ENCODE data around the gene DCUN1D3. TPM values are rescaled to one million over a fixed set of nuclear protein-coding genes. Genes with fewer than 3 reads are reported as not detected.

DCUN1D3 gene
- total RNA-seq, 1 donor from 2014 or later: 14.0 TPM

DNA sequence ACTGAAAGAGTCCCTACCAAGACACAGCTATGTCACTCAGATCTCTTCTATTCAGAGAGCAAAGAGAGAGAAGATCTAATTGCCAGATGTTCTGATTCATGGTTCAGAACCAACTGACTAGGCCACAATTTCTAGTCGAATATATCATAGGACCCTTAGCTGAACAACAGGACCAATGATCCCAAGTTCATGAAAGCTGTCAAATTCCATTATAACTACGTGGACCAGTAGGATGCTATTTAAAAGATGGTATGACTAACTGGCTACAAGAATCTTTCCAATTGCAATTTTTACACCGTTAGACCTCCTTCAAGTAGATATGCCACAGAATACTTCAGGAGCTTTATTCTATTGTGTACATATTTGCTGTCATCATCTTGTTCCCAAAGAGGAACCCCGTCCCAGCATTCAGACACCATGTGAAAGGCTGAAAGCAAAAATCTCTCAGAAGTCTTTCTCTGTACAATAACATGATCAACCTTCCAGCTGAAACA, 26.0 kb downstream of the DCUN1D3 start:
- FAIRE-seq (no peak), DNase-seq (ENCODE audit: low read depth) (peak; percentile 69)
- H3K4me3 ChIP-seq (ENCODE audit: low read depth, low read length): no peak overlapping the region
- H3K36me3 ChIP-seq (ENCODE audit: control insufficient read depth, insufficient read depth, low read length): peaks cover 2% of the 10 kb centered on the region
- H3K27me3 ChIP-seq (ENCODE audit: control insufficient read depth, insufficient read depth, low read length): no peaks in the 10 kb centered on the region
- TF ChIP-seq, protein P1, sequence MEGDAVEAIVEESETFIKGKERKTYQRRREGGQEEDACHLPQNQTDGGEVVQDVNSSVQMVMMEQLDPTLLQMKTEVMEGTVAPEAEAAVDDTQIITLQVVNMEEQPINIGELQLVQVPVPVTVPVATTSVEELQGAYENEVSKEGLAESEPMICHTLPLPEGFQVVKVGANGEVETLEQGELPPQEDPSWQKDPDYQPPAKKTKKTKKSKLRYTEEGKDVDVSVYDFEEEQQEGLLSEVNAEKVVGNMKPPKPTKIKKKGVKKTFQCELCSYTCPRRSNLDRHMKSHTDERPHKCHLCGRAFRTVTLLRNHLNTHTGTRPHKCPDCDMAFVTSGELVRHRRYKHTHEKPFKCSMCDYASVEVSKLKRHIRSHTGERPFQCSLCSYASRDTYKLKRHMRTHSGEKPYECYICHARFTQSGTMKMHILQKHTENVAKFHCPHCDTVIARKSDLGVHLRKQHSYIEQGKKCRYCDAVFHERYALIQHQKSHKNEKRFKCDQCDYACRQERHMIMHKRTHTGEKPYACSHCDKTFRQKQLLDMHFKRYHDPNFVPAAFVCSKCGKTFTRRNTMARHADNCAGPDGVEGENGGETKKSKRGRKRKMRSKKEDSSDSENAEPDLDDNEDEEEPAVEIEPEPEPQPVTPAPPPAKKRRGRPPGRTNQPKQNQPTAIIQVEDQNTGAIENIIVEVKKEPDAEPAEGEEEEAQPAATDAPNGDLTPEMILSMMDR (IDR thresholded peaks at IDR 0.05; ENCODE audit: insufficient read depth, low read length, severe bottlenecking): no peak

DNA sequence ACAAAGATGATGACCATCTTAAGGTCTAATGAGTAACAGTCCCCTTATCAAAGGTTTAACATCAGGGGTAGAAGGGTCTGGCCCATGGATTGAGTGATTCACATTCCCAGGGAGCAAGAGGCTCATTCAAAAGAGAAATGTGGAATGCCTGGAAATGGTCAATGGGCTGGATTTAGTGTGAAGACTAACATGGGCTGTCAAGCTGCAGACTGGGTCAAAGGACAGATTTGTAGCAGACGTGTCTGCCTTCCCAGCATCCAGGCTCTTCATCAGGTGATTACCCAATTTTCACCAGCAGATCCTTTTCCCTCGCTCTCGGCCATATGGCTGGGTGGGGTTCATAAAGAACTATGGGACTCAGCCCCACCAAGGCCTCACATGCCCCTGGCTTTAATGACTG, 26.8 kb downstream of the DCUN1D3 start:
- DNase-seq (ENCODE audit: low read depth): no peak
- Histone ChIP-seq H3K4me3 (ENCODE audit: low read depth, low read length) (no peak overlapping the region), H3K27me3 (ENCODE audit: control insufficient read depth, insufficient read depth, low read length) (no peaks in the 10 kb centered on the region), H3K36me3 (ENCODE audit: control insufficient read depth, insufficient read depth, low read length) (peaks cover 2% of the 10 kb centered on the region)
- no peak for FAIRE-seq
- TF ChIP-seq, protein P1 (IDR thresholded peaks at IDR 0.05; ENCODE audit: insufficient read depth, low read length, severe bottlenecking): no peak

DNA sequence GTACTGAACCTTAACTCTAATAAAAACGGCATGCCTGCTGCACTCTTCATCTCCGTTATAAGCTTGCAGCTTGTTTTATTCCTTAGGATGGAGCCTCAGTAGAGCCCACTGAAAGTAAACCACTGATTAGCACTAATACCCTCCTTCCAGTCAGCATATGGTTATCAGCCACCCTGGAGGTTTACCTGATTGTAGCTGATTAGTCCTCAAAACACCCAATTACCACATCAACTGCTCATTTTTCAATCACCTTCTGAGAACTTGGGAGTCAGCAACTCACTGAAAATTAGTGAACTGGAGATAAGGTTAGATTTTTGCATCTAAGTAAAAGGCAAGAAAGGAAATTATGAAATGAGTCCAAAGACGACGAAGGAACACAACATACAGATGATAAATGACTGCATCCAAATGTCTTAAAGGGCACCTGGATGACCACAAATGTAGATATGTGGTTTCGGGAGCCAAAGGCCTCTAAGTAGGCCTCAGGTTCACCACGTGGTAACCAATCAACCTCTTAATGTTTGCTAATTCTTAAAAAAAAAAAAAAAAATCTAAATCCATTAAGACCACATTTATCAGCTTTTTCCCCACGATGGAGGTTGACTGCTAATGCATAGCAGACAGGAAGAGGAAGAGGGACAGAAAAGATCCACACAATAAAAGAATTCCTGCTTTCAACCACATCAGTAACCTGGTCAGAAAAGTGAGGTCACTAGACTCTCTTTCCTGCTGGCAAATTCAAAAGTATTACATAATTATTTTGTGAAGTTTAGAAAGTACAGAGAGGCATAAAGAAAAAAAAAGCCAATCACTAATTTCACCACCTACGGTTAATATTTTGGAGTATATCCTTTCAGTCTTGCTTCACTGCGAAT, 28.0 kb downstream of the DCUN1D3 start:
- TF ChIP-seq, protein P1 (IDR thresholded peaks at IDR 0.05; ENCODE audit: insufficient read depth, low read length, severe bottlenecking): no peak
- Histone ChIP-seq H3K36me3 (ENCODE audit: control insufficient read depth, insufficient read depth, low read length) (no peaks in the 10 kb centered on the region), H3K27me3 (ENCODE audit: control insufficient read depth, insufficient read depth, low read length) (no peaks in the 10 kb centered on the region), H3K4me3 (ENCODE audit: low read depth, low read length) (no peak overlapping the region)
- no peak for FAIRE-seq
- DNase-seq (ENCODE audit: low read depth): no peak

DNA sequence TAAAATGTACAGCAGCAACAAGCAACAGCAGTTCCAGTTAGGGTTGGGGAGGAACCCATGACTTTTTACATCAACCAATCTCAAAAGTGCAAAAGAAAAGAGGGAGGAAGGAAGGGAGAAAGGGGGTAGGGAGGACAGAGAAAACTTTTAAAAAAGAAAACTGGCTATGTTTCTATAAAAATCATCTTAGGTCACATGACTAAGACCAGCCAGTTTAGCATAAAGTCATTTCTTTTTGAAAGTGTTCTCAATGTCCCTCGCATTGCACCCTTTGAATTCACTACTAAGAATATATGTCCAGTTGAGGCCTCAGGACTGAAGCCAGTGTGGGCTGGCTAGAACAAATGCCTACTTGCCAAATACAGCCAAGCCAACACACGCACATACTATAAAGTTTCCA, 28.9 kb downstream of the DCUN1D3 start:
- Histone ChIP-seq H3K36me3 (ENCODE audit: control insufficient read depth, insufficient read depth, low read length) (no peaks in the 10 kb centered on the region), H3K4me3 (ENCODE audit: low read depth, low read length) (no peak overlapping the region), H3K27me3 (ENCODE audit: control insufficient read depth, insufficient read depth, low read length) (no peaks in the 10 kb centered on the region)
- TF ChIP-seq, protein P1 (IDR thresholded peaks at IDR 0.05; ENCODE audit: insufficient read depth, low read length, severe bottlenecking): no peak
- DNase-seq (ENCODE audit: low read depth): no peak
- no peak for FAIRE-seq

DNA sequence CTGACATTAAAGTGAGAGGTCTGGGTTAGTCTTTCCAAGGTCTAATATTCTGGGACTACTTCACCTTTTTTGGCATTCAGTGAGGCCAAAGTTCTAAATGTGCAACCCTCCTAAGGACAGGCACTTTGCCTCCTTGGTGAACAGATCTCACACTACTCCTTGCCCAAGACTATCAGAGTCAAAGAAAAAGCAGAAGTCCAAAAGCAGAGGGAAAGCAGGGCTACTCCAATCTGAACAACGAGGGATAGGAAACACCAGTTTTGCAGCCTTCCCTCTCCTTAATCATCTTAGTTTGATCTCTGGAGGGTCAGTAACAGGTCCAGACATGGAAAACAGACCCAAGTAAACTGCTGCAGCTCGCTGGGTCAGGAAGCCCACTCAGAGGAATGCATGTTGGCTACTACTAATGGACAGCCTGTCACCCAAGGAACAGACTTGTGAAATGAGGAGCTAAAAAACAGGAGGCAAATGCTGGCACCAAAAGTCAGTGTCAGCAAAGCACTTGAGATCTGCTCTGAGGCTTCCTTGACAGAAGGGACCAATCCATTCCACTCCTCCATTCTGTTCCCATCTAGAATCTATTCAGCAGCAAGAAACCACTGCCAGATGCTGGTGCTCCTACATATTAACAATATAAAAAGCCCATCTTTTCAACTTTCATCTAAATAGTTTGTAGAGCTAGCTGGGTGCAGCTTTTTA, 29.9 kb downstream of the DCUN1D3 start:
- no peak overlapping the region for H3K4me3 ChIP-seq (ENCODE audit: low read depth, low read length)
- FAIRE-seq: no peak
- no peaks in the 10 kb centered on the region for H3K27me3 ChIP-seq (ENCODE audit: control insufficient read depth, insufficient read depth, low read length)
- DNase-seq (ENCODE audit: low read depth): no peak
- H3K36me3 ChIP-seq (ENCODE audit: control insufficient read depth, insufficient read depth, low read length): no peaks in the 10 kb centered on the region
- TF ChIP-seq, protein P1 (IDR thresholded peaks at IDR 0.05; ENCODE audit: insufficient read depth, low read length, severe bottlenecking): no peak
